Measurements from ENCODE around the gene GLE1.

- TF ChIP-seq CTCF (IDR thresholded peaks at IDR 0.05) (no peak), ZFX (IDR thresholded peaks at IDR 0.05; ENCODE audit: borderline replicate concordance) (no peak)
Observed at GRCh38 chr9:128532581-128532980, 28.1 kb downstream of the GLE1 start.

All from 22Rv1 (cell line).